ENCODE results near the gene CADM2. TPM values are rescaled to one million over a fixed set of nuclear protein-coding genes. Genes with fewer than 3 reads are reported as not detected.

The CADM2 gene
- total and polyA plus RNA-seq, 4 donors = 1.3 to 1.8 TPM; not detected in 2

- no peak overlapping the region for H3K4me3 ChIP-seq (ENCODE audit: low read length in 2 of 2)
- H3K36me3 ChIP-seq (ENCODE audit: control insufficient read depth in 1 of 2, insufficient read depth in 2 of 2, low read length in 1 of 2) = no peaks in the 10 kb centered on the region
- intact Hi-C loops (cut with DNase I) = no loop called here
- H3K4me1 ChIP-seq (ENCODE audit: control insufficient read depth in 1 of 2, insufficient read depth in 2 of 2, low read length in 2 of 2) = no peaks in the 10 kb centered on the region
- no peaks in the 10 kb centered on the region for H3K27me3 ChIP-seq (ENCODE audit: control insufficient read depth in 1 of 2, insufficient read depth in 2 of 2, low read length in 1 of 2)
- DNase-seq = no peak
- H3K27ac ChIP-seq (ENCODE audit: low read depth in 1 of 2, low read length in 2 of 2) = no peak overlapping the region
- no peak for ATAC-seq (ENCODE audit: low FRiP score)
- 38 to 48% methylated on average over 1 of the region's 1 CpG for WGBS, 2 donors
- H3K9me3 ChIP-seq (ENCODE audit: control insufficient read depth, low read length) = no peaks in the 10 kb centered on the region
Observed at GRCh38 chr3:86104154-86104553, 1145.4 kb downstream of the CADM2 start.

DNA sequence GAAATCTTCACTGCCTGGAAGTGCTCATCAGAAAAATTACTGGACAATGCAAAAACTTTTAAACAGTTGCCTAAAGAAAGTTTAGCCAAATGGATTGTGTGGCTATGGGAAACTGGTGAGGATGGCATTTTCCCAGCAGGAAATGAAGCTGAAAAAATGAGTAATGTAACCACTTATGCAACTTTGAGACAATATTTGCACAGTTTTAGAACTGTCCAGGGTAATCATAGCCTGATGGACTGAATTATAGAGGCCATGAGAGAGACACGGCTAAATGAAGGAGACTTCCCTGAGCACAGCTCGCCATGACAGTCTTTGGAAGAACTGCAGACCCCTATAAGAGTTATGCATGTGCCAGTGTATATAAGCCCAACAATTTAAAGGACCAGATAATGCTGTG lies 1150.6 kb downstream of the CADM2 start:
- H3K4me1 ChIP-seq (ENCODE audit: control insufficient read depth in 1 of 2, insufficient read depth in 2 of 2, low read length in 2 of 2) = no peaks in the 10 kb centered on the region
- H3K4me3 ChIP-seq (ENCODE audit: low read length in 2 of 2) = no peak overlapping the region
- WGBS, 2 donors = 31 to 62% methylated on average over 2 of the region's 2 CpGs
- H3K36me3 ChIP-seq (ENCODE audit: control insufficient read depth in 1 of 2, insufficient read depth in 2 of 2, low read length in 1 of 2) = no peaks in the 10 kb centered on the region
- no peak for ATAC-seq (ENCODE audit: low FRiP score)
- no peaks in the 10 kb centered on the region for H3K27me3 ChIP-seq (ENCODE audit: control insufficient read depth in 1 of 2, insufficient read depth in 2 of 2, low read length in 1 of 2)
- no peak overlapping the region for H3K27ac ChIP-seq (ENCODE audit: low read depth in 1 of 2, low read length in 2 of 2)
- intact Hi-C loops (cut with DNase I) = no loop called here
- DNase-seq = no peak
- H3K9me3 ChIP-seq (ENCODE audit: control insufficient read depth, low read length) = no peaks in the 10 kb centered on the region

Small RNAs within 50 kb of the gene (microRNA-seq; reads per million reads assigned to microRNA genes)
- 0 reads per million in 2 donors for gene MIR5688

Data from aorta (tissue), 5 donors.